Fibroblast of villous mesenchyme (primary cell): ENCODE data around the gene CEBPA. TPM values are rescaled to one million over a fixed set of nuclear protein-coding genes. Genes with fewer than 3 reads are reported as not detected.

Experiments
- DNase-seq: peaks from one replicate; pipeline ENCODE4 v3.0.0-alpha.2; 2010; ENCODE audit warnings: low read depth
- H3K4me3 ChIP-seq: 2 replicates; pipeline ENCODE4 v1.5.1; 2011; ENCODE audit warnings: low read depth, mild to moderate bottlenecking, low read length
- CTCF ChIP-seq: IDR thresholded peaks from 2 replicates; pipeline ENCODE4 v1.5.1; 2012; ENCODE audit warnings: low read depth, mild to moderate bottlenecking, low read length; ENCODE audit not compliant: insufficient read depth
- total RNA-seq: library from RNA; depleted of rRNA; stranded (reverse); fragments of >200 nt; gene quantifications from 2 replicates; pipeline ENCODE4 v1.2.3, GENCODE V29; 2012

Gene CEBPA
- total RNA-seq, 1 donor: under 0.01 TPM

GRCh38 chr19:33345163-33345562 is 42.8 kb upstream of the CEBPA start:
- no peak for DNase-seq
- no peak for TF ChIP-seq CTCF
- no peak overlapping the region for H3K4me3 ChIP-seq

GRCh38 chr19:33344573-33344925 is 42.2 kb upstream of the CEBPA start:
- H3K4me3 ChIP-seq: no peak overlapping the region
- no peak for TF ChIP-seq CTCF
- no peak for DNase-seq

GRCh38 chr19:33343859-33344572 is 41.7 kb upstream of the CEBPA start:
- no peak for TF ChIP-seq CTCF
- no peak overlapping the region for H3K4me3 ChIP-seq
- no peak for DNase-seq

- no peak overlapping the region for H3K4me3 ChIP-seq
- DNase-seq: no peak
- TF ChIP-seq CTCF: no peak
Observed at GRCh38 chr19:33343301-33343700, 41.0 kb upstream of the CEBPA start.

GRCh38 chr19:33340991-33341390 is 38.7 kb upstream of the CEBPA start:
- DNase-seq: no peak
- no peak for TF ChIP-seq CTCF
- H3K4me3 ChIP-seq: no peak overlapping the region

- no peak overlapping the region for H3K4me3 ChIP-seq
- no peak for TF ChIP-seq CTCF
- no peak for DNase-seq
Observed at GRCh38 chr19:33339016-33339984, 37.0 kb upstream of the CEBPA start.
